Erythroblast (primary cell): ENCODE data around the gene CMSS1.

ENCODE experiments used
- GATA1 ChIP-seq: IDR thresholded peaks from 2 replicates; pipeline ENCODE4 v1.6.1; 2011; ENCODE audit warnings: low read depth, mild to moderate bottlenecking, control low read depth, low read length, moderate library complexity
- POLR2A ChIP-seq: IDR thresholded peaks from 2 replicates; pipeline ENCODE4 v1.6.1; 2011; ENCODE audit warnings: mild to moderate bottlenecking, low read length

DNA sequence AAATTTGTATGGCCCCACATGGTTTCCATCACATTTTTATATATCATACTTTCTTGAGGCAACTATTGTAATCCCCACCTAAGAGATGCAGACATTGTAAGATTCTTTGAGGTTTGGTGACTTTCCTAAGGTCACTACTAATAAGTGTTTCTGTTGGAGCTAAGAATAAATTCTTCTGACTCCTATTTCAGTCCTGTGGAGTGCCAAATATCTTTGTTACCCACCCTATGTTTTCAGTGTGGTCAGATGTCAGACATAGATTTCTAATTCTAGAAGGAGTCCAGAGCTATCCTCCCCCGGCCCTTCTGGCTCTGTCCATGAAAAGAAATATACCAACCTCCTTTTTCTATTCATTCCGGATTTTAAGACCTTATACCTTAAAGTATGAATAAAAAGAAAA, 342.9 kb downstream of the CMSS1 start:
- TF ChIP-seq POLR2A (no peak), GATA1 (no peak)
